IPS-NIHi7 (cell line): ENCODE measurements around the gene BCLAF1.
"Not testable (repeated sequence)": the region's sequence is repeated elsewhere in the genome, so short reads cannot be mapped to it uniquely, and the experiment has no call there.

Source experiments
- DNase-seq: peaks from one replicate; pipeline ENCODE4 v3.0.0; 2012; ENCODE audit warnings: mixed read lengths; ENCODE audit errors: extremely low spot score

The BCLAF1 gene

DNA sequence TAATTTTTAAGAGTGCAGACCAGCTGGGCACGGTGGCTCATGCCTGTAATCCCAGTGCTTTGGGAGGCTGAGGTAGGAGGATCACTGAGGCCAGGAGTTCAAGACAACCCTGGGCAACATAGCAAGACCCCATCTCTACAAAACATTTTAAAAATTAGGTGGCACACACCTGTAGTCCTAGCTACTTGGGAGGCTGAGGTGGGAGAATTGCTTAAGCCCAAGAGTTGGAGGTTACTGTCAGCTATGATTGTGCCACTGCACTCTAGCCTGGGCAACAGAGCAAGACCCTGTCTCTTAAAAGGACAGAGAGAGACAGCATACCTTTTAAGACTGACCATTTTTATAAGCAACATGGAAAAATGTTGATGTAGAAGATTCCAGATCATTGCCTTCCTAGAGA, 18.8 kb upstream of the BCLAF1 start:
- not testable (repeated sequence) for DNase-seq

DNA sequence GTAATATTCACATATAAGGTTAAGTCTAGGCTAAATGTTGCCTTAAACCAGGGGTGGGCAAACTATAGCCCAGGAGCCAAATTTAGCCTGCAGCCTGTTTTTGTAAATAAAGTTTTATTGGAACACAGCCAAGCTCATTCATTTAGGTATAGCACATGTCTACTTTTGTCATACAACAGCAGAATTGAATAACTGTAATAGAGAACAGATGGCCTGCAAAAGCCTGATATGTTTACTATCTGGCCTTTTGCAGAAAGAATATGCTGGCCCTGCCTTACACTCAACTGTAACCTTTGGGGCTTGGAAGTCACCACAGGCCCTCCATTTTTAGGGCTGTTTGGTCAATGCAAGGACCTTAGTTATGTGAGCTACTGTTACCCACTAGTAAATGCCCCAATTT, 17.7 kb upstream of the BCLAF1 start:
- DNase-seq = no peak

- DNase-seq = no peak
Observed at GRCh38 chr6:136306466-136306865, 16.8 kb upstream of the BCLAF1 start.

DNA sequence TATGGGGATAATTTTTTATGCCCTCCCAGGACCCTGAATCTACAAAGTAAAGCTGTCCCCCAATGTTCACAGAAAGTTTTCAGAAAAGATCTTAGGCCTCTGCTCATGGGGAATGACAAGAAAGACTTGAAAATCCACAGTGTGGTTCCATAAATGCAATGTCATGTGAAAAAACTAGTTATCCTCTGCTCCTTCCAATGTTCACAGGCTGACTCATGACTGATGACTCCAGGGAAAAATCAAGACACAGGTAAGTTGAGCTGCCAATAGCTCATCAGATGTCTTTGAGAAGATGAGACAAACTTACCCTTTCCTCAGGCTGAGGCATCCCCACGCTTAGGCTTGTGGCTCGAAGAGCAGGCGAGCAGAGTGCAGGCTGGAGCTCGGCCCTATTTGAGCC, 14.8 kb upstream of the BCLAF1 start:
- DNase-seq = no peak

- DNase-seq = no peak
Observed at GRCh38 chr6:136303516-136303915, 13.9 kb upstream of the BCLAF1 start.

GRCh38 chr6:136294621-136295020, 5.0 kb upstream of the BCLAF1 start:
- DNase-seq = no peak

- DNase-seq = peak; percentile 26
Observed at GRCh38 chr6:136290410-136291010, 864 bp upstream of the BCLAF1 start.

DNA sequence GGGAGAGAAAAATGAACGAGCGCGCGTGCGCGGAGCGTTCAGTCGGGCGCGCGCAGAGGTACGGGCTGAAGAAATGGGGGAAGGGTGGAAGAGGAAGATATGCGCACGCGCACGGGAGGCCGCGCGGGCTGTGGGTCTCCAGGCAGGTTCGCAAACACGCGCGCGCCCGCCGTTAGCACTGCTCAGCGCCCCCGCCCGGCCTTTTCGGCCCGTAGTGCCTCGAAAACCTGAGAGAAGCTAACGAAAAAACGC, 393 bp downstream of the BCLAF1 start:
- DNase-seq = peak; percentile 80

GRCh38 chr6:136288566-136289326, 900 bp downstream of the BCLAF1 start:
- DNase-seq = peak; percentile 57

DNA sequence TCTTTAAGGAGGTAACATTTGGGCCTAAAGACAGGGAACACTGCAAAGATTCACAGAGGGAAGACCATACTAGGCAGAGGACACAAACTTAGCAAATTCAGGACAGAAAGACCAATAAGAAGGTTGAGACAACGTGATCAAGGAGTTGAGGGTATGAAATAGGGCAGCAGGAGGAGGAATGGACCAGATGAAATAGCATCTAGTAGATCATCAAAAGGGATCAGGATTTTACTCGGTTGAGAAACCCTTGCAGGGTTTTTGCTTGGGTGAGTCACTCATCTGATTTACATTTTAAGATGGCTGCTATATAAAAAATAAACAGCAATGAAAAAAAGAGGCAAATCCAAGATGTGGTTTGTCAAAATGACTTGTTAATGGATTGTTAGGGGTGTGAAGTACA, 4.7 kb downstream of the BCLAF1 start:
- no peak for DNase-seq

- no peak for DNase-seq
Observed at GRCh38 chr6:136282906-136283305, 6.7 kb downstream of the BCLAF1 start.

DNA sequence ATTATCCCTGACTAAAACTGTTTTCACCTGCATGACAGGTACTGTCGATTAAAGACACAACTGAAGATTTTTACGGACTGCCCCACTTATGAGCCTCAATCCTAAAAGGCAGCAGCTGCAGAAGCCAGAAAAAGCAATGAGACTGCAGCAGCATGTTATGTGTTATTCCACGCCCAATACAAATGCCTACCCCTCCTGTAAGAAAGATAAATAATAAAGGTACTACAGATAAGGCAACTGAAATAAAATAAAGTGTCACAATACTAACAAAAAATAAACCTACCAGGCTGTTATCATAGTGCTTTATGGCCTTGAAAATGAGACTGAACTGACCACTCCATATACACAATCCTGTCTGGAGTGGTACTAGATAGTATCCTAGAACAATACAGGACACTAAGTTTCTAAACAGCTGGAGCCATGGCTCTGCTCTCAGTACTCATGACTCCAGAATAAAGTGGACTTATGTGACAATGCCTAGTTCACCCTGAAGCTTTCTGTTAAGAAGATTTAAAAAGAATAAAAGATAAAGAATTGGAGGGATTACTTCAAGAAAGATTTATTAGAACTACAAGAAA, 9.5 kb downstream of the BCLAF1 start:
- DNase-seq = no peak

GRCh38 chr6:136274062-136274461, 15.6 kb downstream of the BCLAF1 start:
- DNase-seq = no peak

GRCh38 chr6:136265101-136265500, 24.5 kb downstream of the BCLAF1 start:
- no peak for DNase-seq

DNA sequence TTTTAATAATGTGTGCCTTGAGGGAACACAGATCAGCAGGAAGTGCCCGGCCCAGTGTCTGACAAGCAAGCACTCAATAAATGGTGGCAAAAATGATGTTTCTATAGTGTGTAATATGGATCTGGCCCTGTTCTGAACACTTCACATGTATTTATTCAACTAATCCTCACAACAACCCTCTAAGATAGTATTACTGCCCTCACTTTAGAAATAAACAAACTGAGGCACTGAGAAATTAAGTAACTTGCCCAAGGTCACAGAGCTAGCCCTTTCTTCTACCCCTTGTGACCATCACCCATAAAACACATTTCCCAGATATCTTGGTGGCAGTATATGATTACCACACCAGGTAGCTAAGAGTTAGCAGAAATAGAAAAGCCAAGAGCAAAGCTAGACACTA, 26.7 kb downstream of the BCLAF1 start:
- no peak for DNase-seq

GRCh38 chr6:136254851-136255466, 34.7 kb downstream of the BCLAF1 start:
- DNase-seq = no peak

DNA sequence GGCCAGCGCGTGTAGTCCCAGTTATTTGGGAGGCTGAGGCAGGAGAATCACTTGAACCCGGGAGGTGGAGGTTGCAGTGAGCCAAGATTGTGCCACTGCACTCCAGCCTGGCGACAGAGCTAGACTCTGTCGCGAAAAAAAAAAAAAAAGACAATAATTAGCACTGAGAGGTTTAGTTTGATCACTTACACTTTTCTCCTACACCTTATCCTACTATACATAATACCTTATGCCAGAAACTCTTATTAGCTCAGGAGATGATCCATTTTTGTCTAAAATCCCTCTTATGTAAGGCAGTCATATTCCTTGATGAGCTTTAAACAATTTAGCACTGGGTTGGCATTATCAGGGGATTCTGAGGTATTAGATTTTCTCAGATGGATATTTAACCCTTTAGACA, 35.9 kb downstream of the BCLAF1 start:
- DNase-seq = no peak

DNA sequence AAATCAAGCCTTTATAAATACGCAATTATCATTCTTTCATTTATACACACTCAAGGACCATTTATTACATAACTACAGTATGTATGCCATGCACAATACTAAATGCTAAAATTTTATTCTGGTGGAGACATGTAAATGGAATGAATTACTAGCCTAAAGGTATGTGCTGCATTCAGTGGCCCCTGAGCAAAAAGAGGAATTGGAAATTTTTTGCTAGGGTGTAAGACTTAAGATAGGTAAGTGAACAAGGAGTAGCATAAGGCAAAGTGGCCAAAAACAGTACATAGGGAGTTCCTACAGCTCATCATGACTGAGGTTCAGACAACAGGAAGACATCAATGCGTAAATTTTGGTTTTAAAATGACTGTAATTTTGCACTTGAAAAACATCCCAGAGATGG, 37.2 kb downstream of the BCLAF1 start:
- DNase-seq = no peak

DNA sequence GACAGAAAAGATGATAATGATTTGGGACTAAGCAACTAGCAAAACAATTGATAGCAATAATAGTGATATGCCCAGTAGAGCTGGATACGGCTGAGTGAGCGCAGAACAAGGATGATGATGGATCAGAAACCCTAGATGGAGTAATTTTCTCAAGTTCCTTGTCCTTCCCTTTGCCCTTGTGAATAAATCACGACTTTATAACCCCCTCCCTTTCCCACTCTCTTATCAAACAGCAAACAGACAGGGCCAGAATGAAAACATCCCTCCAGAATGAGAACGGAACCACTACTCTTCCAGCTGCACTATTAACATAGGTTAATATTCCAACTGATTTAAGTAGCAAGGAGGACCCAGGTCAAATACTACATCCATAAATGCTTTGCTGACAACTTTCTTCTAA, 38.3 kb downstream of the BCLAF1 start:
- DNase-seq = no peak

GRCh38 chr6:136250686-136251008, 39.0 kb downstream of the BCLAF1 start:
- no peak for DNase-seq

GRCh38 chr6:136249811-136250685, 39.6 kb downstream of the BCLAF1 start, which contains the start of gene MTFR2:
MTFR2 (minus strand) TSS chr6:136250311; CDS start chr6:136249099, 1,212 bp downstream.
- DNase-seq = peak; percentile 98

GRCh38 chr6:136249336-136249735, 40.3 kb downstream of the BCLAF1 start:
- no peak for DNase-seq
